ENCODE data around the gene EFNB3.

EFNB3 gene

DNA sequence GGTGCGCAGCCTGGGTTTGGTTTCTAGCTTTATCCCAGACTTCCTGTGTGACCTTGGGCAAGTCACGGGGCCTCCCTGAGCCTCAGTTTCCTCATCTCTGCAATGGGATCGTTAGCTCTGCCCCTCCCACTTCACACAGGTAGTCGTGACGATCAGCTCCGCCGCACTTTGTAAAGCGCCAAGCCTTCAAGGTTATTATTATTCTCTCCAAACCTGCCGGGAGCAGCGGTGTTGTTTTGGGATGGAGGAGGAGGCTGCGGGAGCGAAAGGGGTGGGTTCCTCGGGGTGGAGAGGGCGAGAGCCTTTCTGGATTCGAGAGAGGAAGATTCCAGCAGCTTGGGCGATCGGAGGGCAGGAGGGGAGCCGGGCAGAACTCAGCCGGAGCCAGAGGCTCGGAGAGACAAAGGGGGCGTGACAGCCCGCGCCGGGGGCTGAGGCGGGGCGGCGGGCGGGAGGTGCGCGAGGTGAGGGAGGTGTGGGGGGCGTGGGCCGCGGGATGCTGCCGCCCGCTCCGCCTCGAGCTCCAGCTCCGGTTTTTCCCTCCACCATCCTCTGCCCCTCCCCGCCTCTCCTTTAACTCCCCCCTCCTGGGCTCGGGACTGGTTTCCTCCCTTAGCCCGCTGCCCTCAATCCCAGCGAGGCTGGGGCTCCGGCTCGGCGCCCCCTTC lies at the start of gene EFNB3:
TSS of gene EFNB3 (plus strand) at position 602 of the 668 bp plus-strand sequence. CDS start 397 bp downstream, outside the sequence.
- in situ Hi-C loops (cut with MboI; ENCODE audit: low sequenced_read_pairs), result no loop called here

- in situ Hi-C loops (cut with MboI; ENCODE audit: low sequenced_read_pairs), result no loop called here
These were observed 49.5 kb upstream of the EFNB3 start for GRCh38 chr17:7655541-7655840.

DNA sequence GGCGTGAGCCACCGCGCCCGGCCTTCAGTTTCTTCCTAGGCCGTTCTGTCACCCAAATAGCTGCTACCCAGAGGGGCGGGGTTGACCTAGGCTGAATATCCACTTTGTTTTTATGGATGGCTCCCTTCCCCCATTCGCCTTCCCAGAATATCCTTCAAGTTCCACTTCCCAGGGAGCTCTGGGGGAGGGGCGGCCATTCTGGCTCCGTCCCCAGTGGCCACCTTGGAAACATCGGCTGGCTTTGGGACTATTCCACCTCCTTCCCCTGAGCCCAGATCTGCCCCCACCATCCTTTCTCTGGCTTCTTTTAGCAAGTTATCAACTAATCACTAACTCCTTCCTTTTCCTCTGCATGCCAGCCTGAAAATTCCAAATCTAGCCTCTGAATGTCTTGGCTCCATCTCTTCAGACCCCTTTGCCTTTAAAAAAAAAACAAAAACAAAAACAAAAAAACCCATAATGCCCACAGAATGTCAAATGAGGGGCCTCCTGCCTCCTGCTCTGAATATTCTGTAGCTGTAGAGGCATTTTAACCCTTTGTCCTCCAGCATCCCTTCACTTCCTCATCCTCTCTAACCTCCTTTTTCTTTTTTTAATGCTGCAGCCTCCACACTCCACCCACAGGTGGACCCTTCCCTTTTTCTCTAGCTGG lies 47.9 kb upstream of the EFNB3 start:
- in situ Hi-C loops (cut with MboI; ENCODE audit: low sequenced_read_pairs), result no loop called here

- in situ Hi-C loops (cut with MboI; ENCODE audit: low sequenced_read_pairs), result no loop called here
These were observed 37.2 kb upstream of the EFNB3 start for GRCh38 chr17:7667656-7668406.

- in situ Hi-C loops (cut with MboI; ENCODE audit: low sequenced_read_pairs), result no loop called here
These were observed 36.5 kb upstream of the EFNB3 start for GRCh38 chr17:7668482-7668881.

- in situ Hi-C loops (cut with MboI; ENCODE audit: low sequenced_read_pairs), result no loop called here
These were observed 31.8 kb upstream of the EFNB3 start for GRCh38 chr17:7673239-7673638.

- in situ Hi-C loops (cut with MboI; ENCODE audit: low sequenced_read_pairs), result loop anchor here (25.0 kb wide), 2 partner anchors 88 to 338 kb away; partner anchors contain the start of genes ACAP1, CD68, MPDU1 and NEURL4
These were observed 30.1 kb upstream of the EFNB3 start for GRCh38 chr17:7674934-7675333.

GRCh38 chr17:7676533-7676932 lies 28.5 kb upstream of the EFNB3 start:
- in situ Hi-C loops (cut with MboI; ENCODE audit: low sequenced_read_pairs), result loop anchor here (25.0 kb wide), 2 partner anchors 89 to 339 kb away; partner anchors contain the start of genes ACAP1, CD68, MPDU1 and NEURL4

DNA sequence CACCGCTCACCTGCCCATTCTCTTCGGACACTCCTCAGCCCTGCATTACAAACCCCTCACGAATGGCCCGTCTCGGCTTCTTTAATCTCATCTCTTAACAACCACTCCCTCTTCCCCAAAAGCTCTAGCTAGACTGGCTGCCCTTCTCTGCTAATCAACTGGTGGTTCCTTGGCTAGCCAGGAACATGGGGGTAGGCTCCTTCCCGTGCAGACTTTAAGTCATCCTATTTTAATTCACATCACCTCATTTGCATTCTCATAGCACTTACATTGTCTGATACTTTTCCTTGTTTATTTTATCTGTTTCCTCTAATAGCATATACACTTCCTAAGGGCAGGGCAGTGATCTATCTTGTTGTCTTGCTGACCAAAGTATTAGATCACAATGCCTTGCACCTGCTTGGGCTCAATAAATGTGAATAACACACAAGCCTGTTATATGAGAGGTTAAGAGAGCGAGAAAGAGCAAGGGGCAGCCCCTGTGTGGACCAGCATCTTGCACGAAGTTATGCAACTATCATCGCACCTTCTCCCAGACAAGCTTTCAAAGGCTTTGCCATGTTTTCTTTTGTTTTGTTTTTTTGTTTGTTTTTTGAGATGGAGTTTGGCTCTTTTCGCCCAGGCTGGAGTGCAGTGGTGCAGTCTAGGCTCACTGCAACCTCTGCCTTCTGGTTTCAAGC lies 27.5 kb upstream of the EFNB3 start:
- in situ Hi-C loops (cut with MboI; ENCODE audit: low sequenced_read_pairs), result loop anchor here (25.0 kb wide), 2 partner anchors 90 to 340 kb away; partner anchors contain the start of genes ACAP1, CD68, MPDU1 and NEURL4

DNA sequence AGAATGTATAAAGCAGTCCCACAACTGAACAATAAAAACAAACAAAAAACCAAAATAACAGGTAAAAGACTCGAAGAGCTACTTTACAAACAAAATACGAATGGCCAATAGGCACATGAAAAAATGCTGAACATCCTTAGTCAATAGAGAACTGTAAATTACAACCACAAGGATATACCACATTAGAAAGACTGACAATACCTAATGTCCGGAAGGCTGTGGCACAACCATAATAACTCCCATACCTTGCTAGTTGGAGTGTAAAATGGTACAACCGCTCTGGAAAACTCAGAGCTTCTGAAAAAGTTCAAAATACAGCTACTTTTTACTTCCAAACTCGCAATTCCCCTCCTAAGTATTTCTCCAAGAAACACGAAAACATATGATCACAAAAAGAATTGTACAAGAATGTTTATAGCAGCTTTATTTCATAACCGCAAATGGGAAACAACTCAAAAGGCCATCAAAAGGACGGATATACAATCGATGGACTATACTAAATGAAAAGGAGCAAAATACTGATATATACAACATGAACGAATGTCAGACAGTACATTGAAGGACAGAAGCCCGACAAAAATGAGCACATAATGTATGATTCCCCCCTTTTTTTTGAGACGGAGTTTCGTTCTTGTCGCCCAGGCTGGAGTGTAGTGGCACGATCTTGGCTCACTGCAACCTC lies 20.0 kb upstream of the EFNB3 start:
- in situ Hi-C loops (cut with MboI; ENCODE audit: low sequenced_read_pairs), result loop anchor here (25.0 kb wide), 2 partner anchors 98 to 348 kb away; partner anchors contain the start of genes ACAP1, CD68, MPDU1 and NEURL4

- in situ Hi-C loops (cut with MboI; ENCODE audit: low sequenced_read_pairs), result loop anchor here (25.0 kb wide), 2 partner anchors 98 to 348 kb away; partner anchors contain the start of genes ACAP1, CD68, MPDU1 and NEURL4
These were observed 19.3 kb upstream of the EFNB3 start for GRCh38 chr17:7685533-7686221.

DNA sequence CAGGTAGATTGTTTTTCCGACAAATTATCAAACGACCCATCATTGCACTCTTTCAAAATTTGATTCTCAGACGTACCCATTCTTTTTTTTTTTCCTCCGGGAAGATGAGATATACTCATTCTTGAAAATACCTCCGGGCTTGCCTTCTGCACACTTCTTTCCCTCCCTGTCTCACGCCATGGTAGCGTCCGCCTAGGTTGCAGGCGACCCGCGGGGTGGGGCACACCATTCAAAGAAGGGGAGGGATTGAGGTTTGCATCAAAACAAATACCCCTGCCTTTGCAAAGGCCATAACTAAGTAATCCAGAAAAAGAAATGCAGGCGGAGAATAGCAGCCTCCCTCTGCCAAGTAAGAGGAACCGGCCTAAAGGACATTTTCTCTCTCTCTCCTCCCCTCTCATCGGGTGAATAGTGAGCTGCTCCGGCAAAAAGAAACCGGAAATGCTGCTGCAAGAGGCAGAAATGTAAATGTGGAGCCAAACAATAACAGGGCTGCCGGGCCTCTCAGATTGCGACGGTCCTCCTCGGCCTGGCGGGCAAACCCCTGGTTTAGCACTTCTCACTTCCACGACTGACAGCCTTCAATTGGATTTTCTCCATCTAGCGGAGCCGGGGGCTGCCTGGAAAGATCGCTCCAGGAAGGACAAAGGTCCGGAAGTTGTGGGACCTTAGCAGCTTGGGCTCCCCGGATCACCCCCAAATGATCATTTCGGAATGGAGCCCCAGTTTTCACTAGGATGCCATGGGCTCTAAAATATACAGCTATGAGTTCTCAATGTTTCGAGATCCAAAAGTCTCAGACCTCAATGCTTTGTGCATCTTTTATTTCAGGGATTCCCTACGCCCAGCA lies 18.6 kb upstream of the EFNB3 start:
- in situ Hi-C loops (cut with MboI; ENCODE audit: low sequenced_read_pairs), result loop anchor here (25.0 kb wide), 2 partner anchors 99 to 349 kb away; partner anchors contain the start of genes ACAP1, CD68, MPDU1 and NEURL4

DNA sequence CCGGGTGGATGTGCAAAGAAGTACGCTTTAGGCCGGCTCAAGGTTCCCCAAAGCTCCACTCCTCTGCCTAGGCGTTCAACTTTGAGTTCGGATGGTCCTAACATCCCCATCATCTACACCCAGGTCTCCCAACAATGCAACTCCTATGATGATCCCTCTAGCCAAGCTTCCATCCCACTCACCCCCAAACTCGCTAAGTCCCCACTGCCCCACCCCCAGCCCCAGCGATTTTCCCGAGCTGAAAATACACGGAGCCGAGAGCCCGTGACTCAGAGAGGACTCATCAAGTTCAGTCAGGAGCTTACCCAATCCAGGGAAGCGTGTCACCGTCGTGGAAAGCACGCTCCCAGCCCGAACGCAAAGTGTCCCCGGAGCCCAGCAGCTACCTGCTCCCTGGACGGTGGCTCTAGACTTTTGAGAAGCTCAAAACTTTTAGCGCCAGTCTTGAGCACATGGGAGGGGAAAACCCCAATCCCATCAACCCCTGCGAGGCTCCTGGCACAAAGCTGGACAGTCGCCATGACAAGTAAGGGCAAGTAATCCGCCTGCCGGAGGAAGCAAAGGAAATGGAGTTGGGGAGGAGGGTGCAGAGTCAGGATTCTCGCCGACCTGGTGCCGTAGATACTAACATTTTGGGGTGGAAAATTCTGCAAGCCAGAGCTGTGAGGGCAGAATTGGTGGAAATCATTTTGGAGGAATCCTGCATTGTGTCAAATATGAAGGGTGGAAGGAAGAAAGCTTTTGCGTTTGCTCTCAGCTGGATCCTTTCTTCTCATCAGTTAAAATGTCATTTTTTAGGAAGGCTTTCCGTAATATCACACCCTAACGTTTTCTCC lies 17.7 kb upstream of the EFNB3 start, which contains the start of gene TP53:
TSS of gene TP53 (minus strand) at position 419 of the 836 bp plus-strand sequence. CDS start 10,896 bp downstream, outside the sequence.
- in situ Hi-C loops (cut with MboI; ENCODE audit: low sequenced_read_pairs), result loop anchor here (25.0 kb wide), 2 partner anchors 100 to 350 kb away; partner anchors contain the start of genes ACAP1, CD68, MPDU1 and NEURL4

GRCh38 chr17:7687908-7688807 lies 16.8 kb upstream of the EFNB3 start, which contains the start of gene WRAP53:
Gene WRAP53 (plus strand): TSS chr17:7688477. CDS start chr17:7688649, 172 bp downstream.
- in situ Hi-C loops (cut with MboI; ENCODE audit: low sequenced_read_pairs), result loop anchor here (25.0 kb wide), 2 partner anchors 101 to 351 kb away; partner anchors contain the start of genes ACAP1, CD68, MPDU1 and NEURL4

DNA sequence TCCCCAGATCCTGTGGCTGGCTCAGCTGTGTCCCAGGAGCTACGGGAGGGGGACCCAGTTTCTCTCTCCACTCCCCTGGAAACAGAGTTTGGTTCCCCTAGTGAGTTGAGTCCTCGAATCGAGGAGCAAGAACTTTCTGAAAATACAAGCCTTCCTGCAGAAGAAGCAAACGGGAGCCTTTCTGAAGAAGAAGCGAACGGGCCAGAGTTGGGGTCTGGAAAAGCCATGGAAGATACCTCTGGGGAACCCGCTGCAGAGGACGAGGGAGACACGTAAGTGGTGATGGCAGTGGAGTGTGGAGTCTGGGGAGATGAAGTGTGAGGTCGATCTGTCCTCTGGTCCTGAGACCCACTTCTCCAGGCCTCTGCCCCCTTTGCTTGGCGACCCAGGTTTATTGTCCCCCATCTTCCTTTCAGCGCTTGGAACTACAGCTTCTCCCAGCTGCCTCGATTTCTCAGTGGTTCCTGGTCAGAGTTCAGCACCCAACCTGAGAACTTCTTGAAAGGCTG lies 16.1 kb upstream of the EFNB3 start:
- in situ Hi-C loops (cut with MboI; ENCODE audit: low sequenced_read_pairs), result loop anchor here (25.0 kb wide), 2 partner anchors 102 to 352 kb away; partner anchors contain the start of genes ACAP1, CD68, MPDU1 and NEURL4

DNA sequence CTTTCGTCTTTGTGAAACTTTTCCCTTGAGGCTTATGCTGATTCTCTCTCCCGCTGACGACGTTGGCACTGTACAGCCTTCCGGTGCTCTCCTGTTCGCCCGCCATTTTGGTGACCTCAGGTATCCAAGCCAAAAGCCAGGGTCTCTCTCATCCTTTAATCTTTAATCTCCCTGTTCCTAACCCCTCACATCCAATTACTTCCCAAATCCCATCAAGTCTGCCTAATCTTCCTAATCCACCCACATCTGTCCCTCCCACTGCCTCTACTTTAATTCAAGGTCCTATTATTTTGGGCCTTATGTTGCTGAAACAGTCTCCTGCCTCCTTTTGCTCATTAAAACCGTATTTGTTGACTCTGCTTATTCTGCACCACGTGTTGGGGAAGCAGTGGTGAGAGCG lies 9.4 kb upstream of the EFNB3 start:
- in situ Hi-C loops (cut with MboI; ENCODE audit: low sequenced_read_pairs), result loop anchor here (25.0 kb wide), 2 partner anchors 108 to 358 kb away; partner anchors contain the start of genes ACAP1, CD68, MPDU1 and NEURL4

Data from HL-60/S4 treated with phorbol 12-myristate 13-acetate at 8.2 ng/mL for 4 days and 3 days (cell line).